ENCODE data around the gene C8G.

DNA sequence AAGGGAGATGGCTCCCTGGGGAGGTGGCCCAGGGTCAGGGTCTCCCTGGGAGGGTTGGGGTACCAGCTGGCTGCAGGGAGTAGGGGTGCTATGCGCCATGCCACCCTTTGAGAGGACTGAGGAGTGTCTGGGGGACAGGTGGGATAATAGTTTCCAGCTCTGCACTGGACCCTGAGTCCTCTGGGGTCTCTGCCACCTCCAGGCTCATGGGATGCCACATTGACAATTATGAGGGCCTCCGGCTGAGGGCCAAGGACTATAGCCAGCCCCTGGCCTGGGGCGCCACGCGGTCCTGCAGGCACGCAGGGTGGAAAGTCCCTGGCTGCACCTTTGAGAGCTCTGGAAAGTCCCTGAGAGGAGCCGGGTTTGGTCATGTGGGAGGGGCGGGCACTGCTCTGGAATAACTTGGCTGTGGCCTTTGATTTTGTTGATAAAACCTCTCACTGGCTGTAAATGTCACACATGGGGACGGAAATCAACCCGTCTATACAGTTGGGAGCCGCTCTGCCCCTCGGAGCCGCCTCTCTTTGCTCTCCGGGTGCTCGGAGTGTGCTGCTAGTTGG is 42.7 kb upstream of the C8G start:
- TF ChIP-seq, protein P1, sequence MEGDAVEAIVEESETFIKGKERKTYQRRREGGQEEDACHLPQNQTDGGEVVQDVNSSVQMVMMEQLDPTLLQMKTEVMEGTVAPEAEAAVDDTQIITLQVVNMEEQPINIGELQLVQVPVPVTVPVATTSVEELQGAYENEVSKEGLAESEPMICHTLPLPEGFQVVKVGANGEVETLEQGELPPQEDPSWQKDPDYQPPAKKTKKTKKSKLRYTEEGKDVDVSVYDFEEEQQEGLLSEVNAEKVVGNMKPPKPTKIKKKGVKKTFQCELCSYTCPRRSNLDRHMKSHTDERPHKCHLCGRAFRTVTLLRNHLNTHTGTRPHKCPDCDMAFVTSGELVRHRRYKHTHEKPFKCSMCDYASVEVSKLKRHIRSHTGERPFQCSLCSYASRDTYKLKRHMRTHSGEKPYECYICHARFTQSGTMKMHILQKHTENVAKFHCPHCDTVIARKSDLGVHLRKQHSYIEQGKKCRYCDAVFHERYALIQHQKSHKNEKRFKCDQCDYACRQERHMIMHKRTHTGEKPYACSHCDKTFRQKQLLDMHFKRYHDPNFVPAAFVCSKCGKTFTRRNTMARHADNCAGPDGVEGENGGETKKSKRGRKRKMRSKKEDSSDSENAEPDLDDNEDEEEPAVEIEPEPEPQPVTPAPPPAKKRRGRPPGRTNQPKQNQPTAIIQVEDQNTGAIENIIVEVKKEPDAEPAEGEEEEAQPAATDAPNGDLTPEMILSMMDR (IDR thresholded peaks at IDR 0.05), result no peak
- TF ChIP-seq FOXJ3 (CRISPR knock-in tag; IDR thresholded peaks at IDR 0.05; ENCODE audit: borderline replicate concordance) (no peak), NFYB (CRISPR knock-in tag; conservative IDR thresholded peaks at IDR 0.05; ENCODE audit: low read depth) (no peak), ELF4 (CRISPR knock-in tag; IDR thresholded peaks at IDR 0.05; ENCODE audit: low read depth) (no peak), ATF2 (CRISPR knock-in tag; IDR thresholded peaks at IDR 0.05; ENCODE audit: borderline replicate concordance, low read depth) (no peak), IRF2 (CRISPR knock-in tag; IDR thresholded peaks at IDR 0.05; ENCODE audit: borderline replicate concordance, low read depth) (no peak), RORB (CRISPR knock-in tag; IDR thresholded peaks at IDR 0.05) (no peak), USF2 (CRISPR knock-in tag; IDR thresholded peaks at IDR 0.05) (no peak), FOXP4 (CRISPR knock-in tag; IDR thresholded peaks at IDR 0.05) (no peak), TEAD1 (CRISPR knock-in tag; IDR thresholded peaks at IDR 0.05) (no peak), USF1 (CRISPR knock-in tag; IDR thresholded peaks at IDR 0.05) (no peak), NFE2L1 (CRISPR knock-in tag; IDR thresholded peaks at IDR 0.05) (no peak)

Measured in WTC11 (cell line).